ENCODE results near the gene SNRPN. TPM values are rescaled to one million over a fixed set of nuclear protein-coding genes. Genes with fewer than 3 reads are reported as not detected.

The SNRPN gene
- total RNA-seq, 1 experiment from 2014 or later = 83.0 TPM

- H3K27me3 ChIP-seq (replicated peaks; ENCODE audit: insufficient read depth, low read depth, low read length, poor library complexity) = no peaks in the 10 kb centered on the region
- no peak for DNase-seq (ENCODE audit: low spot score)
- H3K36me3 ChIP-seq (ENCODE audit: insufficient read depth, low read length, poor library complexity, severe bottlenecking) = peaks cover 11% of the 10 kb centered on the region
- CTCF ChIA-PET = no interaction called here
- H3K9me3 ChIP-seq (ENCODE audit: low read depth, low read length, poor library complexity, severe bottlenecking) = peaks cover 29% of the 10 kb centered on the region
- H3K4me1 ChIP-seq (ENCODE audit: insufficient read depth, low read length, poor library complexity, severe bottlenecking) = no peaks in the 10 kb centered on the region
- no peak overlapping the region for H3K4me3 ChIP-seq (ENCODE audit: low read depth, low read length, poor library complexity, severe bottlenecking)
- no peak overlapping the region for H3K27ac ChIP-seq (ENCODE audit: low read depth, low read length, poor library complexity, severe bottlenecking)
- BruUV-seq (replicated peaks) = no TSS peak
- POLR2A ChIA-PET (ENCODE audit: low non-redundant PET) = no interaction called here
- no peak for TF ChIP-seq EZH2 (IDR thresholded peaks at IDR 0.05; ENCODE audit: borderline replicate concordance, low read depth, low read length, poor library complexity, severe bottlenecking)
- TF ChIP-seq CTCF (conservative IDR thresholded peaks at IDR 0.05; ENCODE audit: low read depth, low read length) = no peak
- intact Hi-C loops (cut with micrococcal nuclease; ENCODE audit: unreplicated experiment) = no loop called here
These were observed 31.9 kb downstream of the SNRPN start for GRCh38 chr15:24986653-24987052.

- Histone ChIP-seq H3K36me3 (ENCODE audit: insufficient read depth, low read length, poor library complexity, severe bottlenecking) (peaks cover 4% of the 10 kb centered on the region), H3K9me3 (ENCODE audit: low read depth, low read length, poor library complexity, severe bottlenecking) (peaks cover 41% of the 10 kb centered on the region), H3K27me3 (replicated peaks; ENCODE audit: insufficient read depth, low read depth, low read length, poor library complexity) (no peaks in the 10 kb centered on the region), H3K4me3 (ENCODE audit: low read depth, low read length, poor library complexity, severe bottlenecking) (no peak overlapping the region), H3K27ac (ENCODE audit: low read depth, low read length, poor library complexity, severe bottlenecking) (no peak overlapping the region), H3K4me1 (ENCODE audit: insufficient read depth, low read length, poor library complexity, severe bottlenecking) (no peaks in the 10 kb centered on the region)
- TF ChIP-seq EZH2 (IDR thresholded peaks at IDR 0.05; ENCODE audit: borderline replicate concordance, low read depth, low read length, poor library complexity, severe bottlenecking) (no peak), CTCF (conservative IDR thresholded peaks at IDR 0.05; ENCODE audit: low read depth, low read length) (no peak)
- BruUV-seq (replicated peaks) = no TSS peak
- no peak for DNase-seq (ENCODE audit: low spot score)
- intact Hi-C loops (cut with micrococcal nuclease; ENCODE audit: unreplicated experiment) = no loop called here
- ChIA-PET POLR2A (ENCODE audit: low non-redundant PET) (no interaction called here), CTCF (no interaction called here)
These were observed 64.6 kb downstream of the SNRPN start for GRCh38 chr15:25019434-25019833.

GRCh38 chr15:25022233-25022632, 67.4 kb downstream of the SNRPN start:
- DNase-seq (ENCODE audit: low spot score) = no peak
- Histone ChIP-seq H3K36me3 (ENCODE audit: insufficient read depth, low read length, poor library complexity, severe bottlenecking) (peaks cover 4% of the 10 kb centered on the region), H3K4me3 (ENCODE audit: low read depth, low read length, poor library complexity, severe bottlenecking) (no peak overlapping the region), H3K9me3 (ENCODE audit: low read depth, low read length, poor library complexity, severe bottlenecking) (peaks cover 33% of the 10 kb centered on the region), H3K27ac (ENCODE audit: low read depth, low read length, poor library complexity, severe bottlenecking) (no peak overlapping the region), H3K27me3 (replicated peaks; ENCODE audit: insufficient read depth, low read depth, low read length, poor library complexity) (no peaks in the 10 kb centered on the region), H3K4me1 (ENCODE audit: insufficient read depth, low read length, poor library complexity, severe bottlenecking) (no peaks in the 10 kb centered on the region)
- POLR2A ChIA-PET (ENCODE audit: low non-redundant PET) = no interaction called here
- CTCF ChIA-PET = no interaction called here
- no peak for TF ChIP-seq EZH2 (IDR thresholded peaks at IDR 0.05; ENCODE audit: borderline replicate concordance, low read depth, low read length, poor library complexity, severe bottlenecking)
- no peak for TF ChIP-seq CTCF (conservative IDR thresholded peaks at IDR 0.05; ENCODE audit: low read depth, low read length)
- BruUV-seq (replicated peaks) = no TSS peak
- intact Hi-C loops (cut with micrococcal nuclease; ENCODE audit: unreplicated experiment) = no loop called here

Other genes with a start within 250 kb of the SNRPN start
- gene SNURF, start within 50 bp of the SNRPN start, total RNA-seq (2021) = 11.8 and 26.0 TPM in 2 replicates

All from A673 (cell line).